NCI-H82 (cell line): ENCODE data around the gene MDM1.
A peak's percentile ranks its signal among the peaks of the same experiment; 100 is the strongest.

ENCODE experiments used
- DNase-seq: peaks from one replicate; lab custom pipeline; 2025; lab: John Stamatoyannopoulos, UW

MDM1 gene, protein sequence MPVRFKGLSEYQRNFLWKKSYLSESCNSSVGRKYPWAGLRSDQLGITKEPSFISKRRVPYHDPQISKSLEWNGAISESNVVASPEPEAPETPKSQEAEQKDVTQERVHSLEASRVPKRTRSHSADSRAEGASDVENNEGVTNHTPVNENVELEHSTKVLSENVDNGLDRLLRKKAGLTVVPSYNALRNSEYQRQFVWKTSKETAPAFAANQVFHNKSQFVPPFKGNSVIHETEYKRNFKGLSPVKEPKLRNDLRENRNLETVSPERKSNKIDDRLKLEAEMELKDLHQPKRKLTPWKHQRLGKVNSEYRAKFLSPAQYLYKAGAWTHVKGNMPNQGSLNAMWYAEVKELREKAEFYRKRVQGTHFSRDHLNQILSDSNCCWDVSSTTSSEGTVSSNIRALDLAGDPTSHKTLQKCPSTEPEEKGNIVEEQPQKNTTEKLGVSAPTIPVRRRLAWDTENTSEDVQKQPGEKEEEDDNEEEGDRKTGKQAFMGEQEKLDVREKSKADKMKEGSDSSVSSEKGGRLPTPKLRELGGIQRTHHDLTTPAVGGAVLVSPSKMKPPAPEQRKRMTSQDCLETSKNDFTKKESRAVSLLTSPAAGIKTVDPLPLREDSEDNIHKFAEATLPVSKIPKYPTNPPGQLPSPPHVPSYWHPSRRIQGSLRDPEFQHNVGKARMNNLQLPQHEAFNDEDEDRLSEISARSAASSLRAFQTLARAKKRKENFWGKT

GRCh38 chr12:68331869-68332727 lies at the start of gene MDM1:
MDM1 (minus strand) TSS chr12:68332362; CDS start chr12:68332245, 117 bp downstream.
- peak; percentile 100 for DNase-seq

GRCh38 chr12:68381476-68382219 lies 49.5 kb upstream of the MDM1 start:
- no peak for DNase-seq

- no peak for DNase-seq
These were observed 46.9 kb upstream of the MDM1 start for GRCh38 chr12:68378872-68379606.

GRCh38 chr12:68377881-68378280 lies 45.7 kb upstream of the MDM1 start:
- DNase-seq, result no peak

DNA sequence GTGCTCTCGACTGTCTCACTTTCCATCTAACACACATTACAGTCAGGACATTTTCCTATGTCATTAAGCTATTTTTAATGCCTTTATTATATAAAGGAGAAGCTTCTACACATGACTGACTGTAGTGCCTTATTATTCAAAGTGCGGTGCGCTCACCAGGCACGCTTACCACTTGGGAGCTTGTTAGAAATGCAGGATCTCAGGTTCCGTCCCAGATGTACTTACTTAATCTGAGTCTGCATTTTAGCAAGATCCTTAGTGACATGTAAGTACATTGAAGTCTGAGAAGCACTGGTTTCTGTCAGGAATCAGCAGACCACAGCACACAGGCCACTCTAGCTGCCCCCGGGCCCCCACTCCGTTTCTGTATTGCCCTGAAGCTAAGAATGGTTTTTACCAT lies 44.7 kb upstream of the MDM1 start:
- DNase-seq, result no peak

DNA sequence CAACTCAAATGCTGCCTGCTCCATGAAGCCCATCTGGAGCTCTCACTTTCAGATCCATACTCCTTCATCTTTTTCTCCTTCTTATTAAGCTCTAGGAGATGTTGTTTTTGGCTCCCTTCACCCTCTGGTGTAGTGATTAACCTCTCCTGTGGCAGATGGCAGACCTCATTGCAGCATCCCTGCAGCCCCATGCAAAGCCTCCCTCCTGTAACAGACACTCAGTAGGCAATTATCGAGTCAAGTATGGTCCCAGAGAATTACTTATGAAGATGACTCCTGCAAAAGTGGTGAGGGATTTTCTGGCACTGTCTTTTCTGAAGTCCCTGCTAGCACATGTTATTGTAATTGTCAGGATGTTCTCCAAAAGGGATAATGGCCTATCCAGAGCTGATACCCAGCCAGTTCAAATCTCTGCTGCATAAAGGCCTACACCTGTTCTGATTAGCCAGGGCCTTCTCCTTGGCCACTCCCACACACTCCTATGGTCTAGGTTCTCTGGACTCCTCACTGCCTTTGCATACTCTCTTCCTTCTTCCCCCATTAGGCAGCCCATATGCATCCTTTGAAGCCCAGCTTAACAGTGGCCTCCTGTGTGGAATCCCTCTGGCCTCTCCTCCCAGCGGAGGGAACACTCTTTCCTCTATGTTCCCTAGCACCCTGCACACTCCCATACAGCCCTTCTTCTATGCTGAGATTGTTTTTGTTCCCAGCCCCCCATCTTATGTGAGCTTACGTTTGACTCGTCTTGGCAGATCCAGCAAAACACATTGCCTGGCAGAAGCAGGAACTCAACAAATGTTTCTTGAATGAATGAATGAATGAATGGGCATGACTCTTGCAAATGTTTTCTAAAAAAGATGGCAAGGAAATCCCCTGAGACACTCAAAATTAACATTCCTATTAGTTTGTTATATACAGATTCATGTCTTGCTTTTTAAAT lies 43.9 kb upstream of the MDM1 start:
- peak; percentile 85 for DNase-seq

DNA sequence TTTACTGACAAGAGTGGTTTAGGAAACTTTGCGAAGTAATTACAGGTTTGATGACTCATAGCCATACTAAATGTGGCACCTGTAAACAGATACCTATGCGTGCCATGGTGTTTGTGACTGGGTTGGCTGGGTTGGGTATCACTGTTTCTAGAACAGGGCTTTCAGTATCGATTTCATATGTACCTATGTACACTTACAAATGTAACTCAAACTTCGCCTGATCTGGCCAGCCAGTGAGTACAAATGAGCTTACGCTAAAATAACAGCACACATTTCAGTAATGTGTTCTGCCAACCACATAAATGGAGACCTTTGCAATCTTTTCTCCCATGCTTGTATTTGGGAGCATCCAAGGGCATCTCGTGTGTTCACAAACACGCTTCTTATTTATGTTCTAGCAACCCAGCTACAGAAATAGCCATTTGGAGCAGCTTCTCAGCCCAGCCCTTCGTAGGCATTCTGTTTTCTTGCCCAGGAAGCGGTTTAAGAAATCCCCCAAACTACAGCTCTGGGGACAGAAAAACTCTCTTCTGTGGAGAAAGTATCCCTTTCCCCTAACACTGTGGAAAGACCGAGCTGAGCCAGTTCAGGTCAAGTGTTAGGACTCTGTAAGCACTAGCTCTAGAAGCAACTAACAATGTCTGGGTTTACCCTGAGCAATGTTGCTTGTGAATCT lies 42.3 kb upstream of the MDM1 start:
- DNase-seq, result no peak

DNA sequence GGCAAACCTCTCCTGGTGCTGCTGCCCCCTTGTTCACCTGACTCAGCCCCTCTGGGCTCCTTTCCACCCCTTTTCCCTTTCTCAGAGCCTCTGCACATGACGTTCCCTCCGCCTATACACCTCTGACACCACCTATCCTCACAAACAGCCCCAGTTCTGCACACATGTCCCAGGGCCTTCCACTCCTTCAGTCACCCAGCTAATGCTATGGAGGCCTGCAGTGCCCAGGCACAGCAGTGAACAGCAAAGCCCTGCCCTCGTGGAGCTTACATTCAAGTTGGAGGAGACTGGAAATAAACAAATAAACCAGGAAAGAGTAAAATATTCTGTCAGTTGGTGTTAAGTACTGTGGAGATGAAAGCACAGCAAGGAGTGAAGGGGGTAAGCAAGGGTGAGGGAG lies 38.5 kb upstream of the MDM1 start:
- no peak for DNase-seq

GRCh38 chr12:68370006-68370590 lies 37.9 kb upstream of the MDM1 start:
- DNase-seq, result no peak

GRCh38 chr12:68368327-68368726 lies 36.2 kb upstream of the MDM1 start:
- peak; percentile 78 for DNase-seq

DNA sequence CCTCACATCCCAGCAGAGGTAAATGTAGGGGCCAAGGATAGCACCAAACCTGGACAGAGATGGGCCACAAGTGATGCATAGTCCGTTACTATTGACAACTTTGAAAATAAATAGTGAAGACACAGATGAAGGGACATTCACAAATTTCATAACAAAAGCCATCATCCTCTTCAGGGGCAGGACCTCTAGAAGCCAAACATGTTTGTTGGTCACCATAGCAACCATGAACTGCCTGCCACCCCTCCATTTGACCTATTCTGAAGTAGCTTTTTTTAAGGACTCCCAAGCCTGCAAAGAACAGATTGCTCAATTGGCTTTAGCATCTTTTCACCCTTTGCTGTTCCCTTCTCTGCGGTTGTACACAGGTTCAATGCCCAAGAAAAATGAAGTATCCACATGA lies 35.7 kb upstream of the MDM1 start:
- peak; percentile 71 for DNase-seq

DNA sequence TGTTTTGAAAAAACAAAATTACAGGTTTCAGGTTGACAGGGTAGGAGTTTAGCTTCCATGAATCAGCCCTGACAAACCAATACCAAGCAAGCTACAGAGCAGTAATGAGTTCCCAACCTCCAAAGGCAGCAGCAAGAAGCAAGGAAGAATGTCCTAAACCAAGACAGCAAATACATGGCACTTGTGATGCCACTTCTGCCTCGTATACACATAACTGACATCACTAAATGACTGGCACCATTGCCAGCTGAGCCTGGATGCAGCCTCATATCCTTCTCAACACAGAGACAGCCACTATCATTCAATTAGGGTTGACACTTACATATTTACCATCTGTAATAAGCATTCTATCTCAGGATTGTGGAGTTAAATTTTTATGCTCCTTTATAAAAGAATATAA lies 35.0 kb upstream of the MDM1 start:
- no peak for DNase-seq

- DNase-seq, result no peak
These were observed 32.9 kb upstream of the MDM1 start for GRCh38 chr12:68364893-68365725.

DNA sequence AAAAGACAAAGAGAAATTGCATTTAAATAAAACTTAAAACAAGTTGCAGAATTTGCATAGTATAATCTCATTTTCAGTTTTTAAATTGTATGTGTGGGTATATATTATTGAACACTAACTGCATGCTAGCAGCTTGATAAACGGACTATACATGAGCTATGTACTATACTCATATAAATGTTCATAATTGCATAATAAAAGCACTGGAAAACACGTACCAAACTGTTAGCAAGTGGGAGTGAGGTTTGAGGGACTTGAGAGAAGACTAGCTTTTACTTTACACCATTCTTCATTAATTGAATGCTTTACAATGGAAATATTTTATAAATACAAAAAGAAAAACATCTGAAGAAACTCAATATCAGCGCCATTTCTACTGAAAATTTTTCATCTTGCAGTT lies 32.2 kb upstream of the MDM1 start:
- DNase-seq, result no peak

DNA sequence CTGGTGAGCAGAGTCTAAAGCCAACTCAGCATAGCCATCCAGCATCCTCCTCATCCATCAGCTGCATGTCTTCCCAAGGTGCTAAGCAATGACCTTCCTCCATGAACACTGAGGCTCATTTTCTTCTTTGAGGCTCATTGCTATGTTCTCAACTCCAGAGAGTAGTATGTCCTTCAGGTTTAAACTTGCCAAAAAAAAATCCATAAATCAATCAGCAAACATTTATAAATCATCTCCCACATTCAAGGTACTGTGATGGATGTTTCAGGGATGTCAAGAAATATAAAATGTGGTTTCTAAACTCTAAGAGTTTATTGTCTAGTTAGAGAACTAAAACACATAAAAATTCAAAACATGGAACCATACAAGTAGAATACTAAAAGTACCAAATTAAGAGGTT lies 29.8 kb upstream of the MDM1 start:
- no peak for DNase-seq

DNA sequence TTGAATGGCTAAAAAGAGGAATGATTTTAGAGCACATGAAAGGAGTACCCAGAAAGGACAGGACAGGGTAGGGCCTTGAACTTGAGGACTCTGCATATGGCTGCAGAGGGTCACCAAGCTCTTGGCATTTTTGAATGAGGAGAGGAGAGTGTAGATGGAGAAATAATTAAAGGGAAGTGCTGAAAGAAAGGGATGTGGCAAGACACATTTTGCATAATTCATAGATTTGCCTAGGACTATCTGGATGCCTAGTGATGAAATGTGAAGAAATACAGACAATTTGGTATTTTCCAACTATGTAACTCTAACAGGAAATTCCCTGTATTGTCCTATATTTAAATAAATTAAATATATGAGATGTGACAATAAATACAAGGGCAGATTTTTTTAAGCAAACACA lies 27.5 kb upstream of the MDM1 start:
- DNase-seq, result no peak

DNA sequence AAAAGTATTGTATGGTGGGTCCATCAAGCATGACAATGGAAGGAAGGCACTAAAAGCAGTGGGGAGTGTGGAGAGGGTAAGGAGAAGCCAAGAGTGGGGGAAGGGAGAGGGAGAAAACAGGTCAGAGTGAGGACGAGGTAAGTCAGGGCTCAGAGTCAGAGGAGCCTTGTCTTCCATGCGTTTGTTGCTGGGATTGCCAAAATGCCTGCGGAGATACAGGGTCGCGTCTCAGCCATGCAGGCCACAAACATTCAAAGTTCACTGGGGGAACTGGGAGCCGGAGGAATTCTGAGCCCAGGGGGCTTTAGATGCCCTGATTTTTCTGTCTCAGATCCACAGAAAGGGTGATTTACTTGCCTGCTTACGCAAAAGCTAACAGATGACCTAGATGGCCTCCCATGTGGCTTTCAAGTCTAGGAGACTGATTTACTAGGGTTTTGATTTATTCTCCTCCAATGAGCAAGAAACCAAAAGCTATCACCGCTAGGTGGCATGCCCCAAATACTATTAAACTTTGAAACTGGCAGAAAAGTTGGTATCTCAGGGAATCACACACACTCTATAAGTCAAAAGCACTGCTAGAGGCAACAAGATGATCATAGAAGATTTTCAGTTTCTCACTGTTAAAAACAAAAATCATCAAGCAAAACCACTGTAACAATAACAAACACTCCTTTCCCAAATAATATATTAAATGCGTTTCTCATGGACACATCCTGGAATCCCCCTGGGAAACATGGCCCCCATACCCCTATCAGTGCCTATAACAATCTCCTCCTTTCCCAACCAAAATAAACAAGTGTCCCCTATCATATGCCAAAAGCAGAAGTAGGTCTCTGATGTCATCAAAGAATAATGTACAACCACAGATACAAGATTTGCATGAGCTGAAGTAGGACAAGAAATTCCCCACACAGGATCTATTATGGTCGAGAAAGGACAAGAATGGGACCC lies 26.6 kb upstream of the MDM1 start:
- peak; percentile 57 for DNase-seq
